SK-N-SH treated with all-trans-retinoic acid at 6 μM for 48 hours (cell line): ENCODE measurements around the gene CLTB.

Experiments
- ATAC-seq: fragments of 200-7000 bp; cut with Tn5 transposase; 3 replicates; pipeline ENCODE4 v1.9.1; 2020; ENCODE audit warnings: mild to moderate bottlenecking, moderate library complexity
- ARNTL ChIP-seq: fragments of 450-650 bp; formaldehyde crosslinking; IDR thresholded peaks from 2 replicates; pipeline ENCODE4 v1.5.0; 2020; ENCODE audit warnings: low read depth, mild to moderate bottlenecking, moderate library complexity, borderline replicate concordance
- BACH2 ChIP-seq: fragments of 250-450 bp; sonication (Bioruptor Pico); IDR thresholded peaks from 2 replicates; pipeline ENCODE4 v1.9.0; 2021; ENCODE audit warnings: mild to moderate bottlenecking, borderline replicate concordance
- CSDC2 ChIP-seq: fragments of 250-450 bp; sonication (Bioruptor Pico); IDR thresholded peaks from 2 replicates; pipeline ENCODE4 v1.5.0; 2020; ENCODE audit warnings: mild to moderate bottlenecking, moderate library complexity
- CSRNP3 ChIP-seq: fragments of 250-450 bp; sonication (Bioruptor Pico); IDR thresholded peaks from 2 replicates; pipeline ENCODE4 v1.5.1; 2021; ENCODE audit warnings: mild to moderate bottlenecking, moderate library complexity
- ESRRG ChIP-seq: fragments of 250-450 bp; sonication (Bioruptor Pico); IDR thresholded peaks from 2 replicates; pipeline ENCODE4 v1.6.1; 2021; ENCODE audit warnings: mild to moderate bottlenecking
- GLIS3 ChIP-seq: fragments of 250-450 bp; sonication (Bioruptor Pico); IDR thresholded peaks from 2 replicates; pipeline ENCODE4 v1.5.0; 2020; ENCODE audit warnings: mild to moderate bottlenecking, moderate library complexity
- ISL1 ChIP-seq: fragments of 250-450 bp; sonication (Bioruptor Pico); IDR thresholded peaks from 2 replicates; pipeline ENCODE4 v2.1.2; 2022; ENCODE audit warnings: mild to moderate bottlenecking, moderate library complexity
- OSR1 ChIP-seq: fragments of 250-450 bp; sonication (Bioruptor Pico); IDR thresholded peaks from 2 replicates; pipeline ENCODE4 v1.8.0; 2022; ENCODE audit warnings: moderate library complexity, mild to moderate bottlenecking, inconsistent platforms
- PATZ1 ChIP-seq: fragments of 250-450 bp; sonication (Bioruptor Pico); IDR thresholded peaks from 2 replicates; pipeline ENCODE4 v1.8.0; 2020; ENCODE audit warnings: mild to moderate bottlenecking, moderate library complexity, borderline replicate concordance
- POU6F1 ChIP-seq: fragments of 250-450 bp; sonication (Bioruptor Pico); IDR thresholded peaks from 2 replicates; pipeline ENCODE4 v1.8.0; 2021; ENCODE audit warnings: low read depth, mild to moderate bottlenecking, moderate library complexity, borderline replicate concordance
- PPARA ChIP-seq: fragments of 250-450 bp; sonication (Bioruptor Pico); IDR thresholded peaks from 2 replicates; pipeline ENCODE4 v1.5.0; 2020; ENCODE audit warnings: mild to moderate bottlenecking, borderline replicate concordance
- RARB ChIP-seq: fragments of 250-450 bp; sonication (Bioruptor Pico); IDR thresholded peaks from 2 replicates; pipeline ENCODE4 v1.8.0; 2021; ENCODE audit warnings: mild to moderate bottlenecking, moderate library complexity
- TCF4 ChIP-seq: fragments of 250-450 bp; sonication (Bioruptor Pico); IDR thresholded peaks from 2 replicates; pipeline ENCODE4 v1.8.0; 2021; ENCODE audit warnings: mild to moderate bottlenecking, moderate library complexity, borderline replicate concordance
- TSHZ2 ChIP-seq: fragments of 250-450 bp; sonication (Bioruptor Pico); IDR thresholded peaks from 2 replicates; pipeline ENCODE4 v1.5.0; 2020; ENCODE audit warnings: mild to moderate bottlenecking, moderate library complexity
- ZC3H10 ChIP-seq: fragments of 250-450 bp; sonication (Bioruptor Pico); IDR thresholded peaks from 2 replicates; pipeline ENCODE4 v1.5.1; 2021; ENCODE audit warnings: mild to moderate bottlenecking, moderate library complexity
- ZFP3 ChIP-seq: fragments of 250-450 bp; sonication (Bioruptor Pico); IDR thresholded peaks from 2 replicates; pipeline ENCODE4 v1.5.0; 2020; ENCODE audit warnings: mild to moderate bottlenecking, moderate library complexity
- ZFP30 ChIP-seq: fragments of 450-650 bp; formaldehyde crosslinking; IDR thresholded peaks from 2 replicates; pipeline ENCODE4 v1.5.0; 2022; ENCODE audit warnings: mild to moderate bottlenecking, moderate library complexity
- ZNF565 ChIP-seq: fragments of 450-650 bp; formaldehyde crosslinking; conservative IDR thresholded peaks from 2 replicates; pipeline ENCODE4 v1.5.0; 2020; ENCODE audit warnings: low read depth, mild to moderate bottlenecking, moderate library complexity
- ZNF8 ChIP-seq: fragments of 450-650 bp; formaldehyde crosslinking; IDR thresholded peaks from 2 replicates; pipeline ENCODE4 v1.5.0; 2020; ENCODE audit warnings: mild to moderate bottlenecking, moderate library complexity

CLTB gene

GRCh38 chr5:176458904-176459561 lies 42.7 kb upstream of the CLTB start:
- no peak for ATAC-seq
- TF ChIP-seq CSDC2 (CRISPR knock-in tag) (no peak), ZC3H10 (CRISPR knock-in tag) (no peak), OSR1 (CRISPR knock-in tag) (no peak), RARB (no peak), PATZ1 (no peak), TSHZ2 (no peak), ZNF8 (no peak), POU6F1 (no peak)
- TF ChIP-seq, all 23 proteins: peak for 0

GRCh38 chr5:176454724-176455394 lies 38.5 kb upstream of the CLTB start:
- no peak for ATAC-seq
- no peak for TF ChIP-seq ZFP30 (CRISPR knock-in tag)
- TF ChIP-seq PPARA: no peak
- no peak for TF ChIP-seq ZNF565 (CRISPR knock-in tag)
- TF ChIP-seq GLIS3 (CRISPR knock-in tag): no peak
- no peak for TF ChIP-seq CSDC2 (CRISPR knock-in tag)
- no peak for TF ChIP-seq ZNF8
- no peak for TF ChIP-seq RARB
- TF ChIP-seq TCF4: no peak
- TF ChIP-seq BACH2 (CRISPR knock-in tag): no peak
- TF ChIP-seq TSHZ2: no peak
- TF ChIP-seq ISL1: no peak

- no peak for ATAC-seq
- TF ChIP-seq ZNF8: no peak
- TF ChIP-seq ZNF565 (CRISPR knock-in tag): no peak
- TF ChIP-seq CSRNP3 (CRISPR knock-in tag): no peak
- TF ChIP-seq ARNTL (CRISPR knock-in tag): no peak
- TF ChIP-seq PATZ1: no peak
- no peak for TF ChIP-seq POU6F1
- TF ChIP-seq ZC3H10 (CRISPR knock-in tag): no peak
- no peak for TF ChIP-seq ZFP3 (CRISPR knock-in tag)
- TF ChIP-seq ESRRG (CRISPR knock-in tag): no peak
- no peak for TF ChIP-seq CSDC2 (CRISPR knock-in tag)
These were observed 33.7 kb upstream of the CLTB start for GRCh38 chr5:176450077-176450476.
